KBM-7 (cell line): ENCODE data around the gene SLC6A8.
"Not testable (repeated sequence)": the region's sequence is repeated elsewhere in the genome, so short reads cannot be mapped to it uniquely, and the experiment has no call there.

ENCODE experiments used
- DNase-seq: peaks from one replicate; pipeline ENCODE4 v3.0.0-alpha.2; 2015
- in situ Hi-C: fragments of 300-500 bp; cut with MboI; formaldehyde crosslinking; loops from 2 replicates; pipeline ENCODE4 v1.14.3; 2020; ENCODE audit warnings: low sequenced_read_pairs, low pct_unique_long_range_greater_than_20kb, mixed read lengths

Gene SLC6A8

DNA sequence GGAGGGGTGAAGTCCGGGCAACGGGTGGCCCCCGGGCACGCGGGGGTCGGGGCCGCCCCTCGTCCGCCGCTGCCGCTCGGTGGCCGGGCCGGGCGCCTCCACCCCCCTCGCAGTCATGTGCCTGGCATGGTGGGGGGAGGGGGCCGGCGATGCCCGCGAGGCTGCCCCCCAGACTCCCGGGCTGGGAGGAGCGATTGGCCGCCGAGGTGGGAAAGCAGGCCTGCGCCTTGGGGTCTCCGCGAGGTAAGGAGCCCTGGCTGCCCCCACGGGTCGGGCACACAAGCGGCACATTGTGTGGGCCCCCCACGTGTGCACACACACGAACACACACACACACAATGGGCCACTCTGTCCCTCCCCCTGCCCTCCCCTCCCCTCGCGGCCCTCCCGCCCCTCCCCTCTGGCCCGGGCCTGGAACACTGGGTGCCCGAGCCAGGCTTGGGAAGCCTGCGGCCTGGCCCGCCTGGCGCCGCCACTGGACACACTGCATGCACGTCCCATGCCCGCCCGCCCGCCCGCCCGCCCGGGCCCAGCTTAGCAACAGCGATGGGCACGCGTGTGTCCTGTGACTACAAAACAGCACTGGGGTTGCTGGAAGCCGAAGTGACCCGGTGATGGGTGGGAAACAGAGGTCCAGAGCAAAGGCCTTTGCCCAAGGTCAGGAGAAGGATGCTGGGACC, 1.3 kb downstream of the SLC6A8 start:
- DNase-seq: no peak

DNA sequence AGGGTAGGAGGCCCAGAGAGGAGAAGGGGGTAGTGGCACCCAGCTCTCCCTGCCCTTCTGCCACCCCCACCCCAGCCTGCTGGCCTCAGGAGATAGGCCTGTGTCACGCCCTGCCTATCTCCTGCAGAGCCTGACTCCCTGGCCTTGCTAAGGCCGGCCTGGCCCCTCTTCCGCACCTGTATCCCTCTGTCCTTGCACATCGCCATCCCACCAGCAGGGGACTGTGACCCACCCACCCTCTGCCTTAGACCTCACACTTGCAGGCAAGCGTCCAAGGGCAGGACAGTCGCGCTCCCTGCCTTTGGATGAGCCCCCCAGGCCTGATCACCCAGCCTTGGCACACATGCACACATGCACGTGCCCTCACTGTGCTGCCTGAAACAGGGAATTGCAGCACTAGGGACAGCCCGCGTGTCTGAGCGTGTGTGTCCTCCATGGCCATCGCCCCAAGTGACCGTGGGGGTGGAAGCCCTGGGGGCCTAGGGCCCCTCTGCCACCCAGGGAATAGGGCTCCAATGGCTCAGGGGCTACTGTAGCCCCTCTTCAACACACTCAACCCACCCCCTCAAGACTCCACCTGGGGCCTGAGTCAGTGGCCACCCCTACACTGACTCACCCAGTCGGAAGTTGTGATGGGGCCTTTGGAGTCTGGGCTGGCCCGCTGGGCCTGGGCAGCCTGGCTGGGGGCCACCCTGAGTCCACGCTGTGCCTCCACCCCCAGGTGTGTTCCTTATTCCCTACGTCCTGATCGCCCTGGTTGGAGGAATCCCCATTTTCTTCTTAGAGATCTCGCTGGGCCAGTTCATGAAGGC, 2.1 kb downstream of the SLC6A8 start:
- no peak for DNase-seq
- in situ Hi-C loops: no loop called here

More for the DNA sequence above, 1.3 kb downstream of the SLC6A8 start:
- in situ Hi-C loops: no loop called here

DNA sequence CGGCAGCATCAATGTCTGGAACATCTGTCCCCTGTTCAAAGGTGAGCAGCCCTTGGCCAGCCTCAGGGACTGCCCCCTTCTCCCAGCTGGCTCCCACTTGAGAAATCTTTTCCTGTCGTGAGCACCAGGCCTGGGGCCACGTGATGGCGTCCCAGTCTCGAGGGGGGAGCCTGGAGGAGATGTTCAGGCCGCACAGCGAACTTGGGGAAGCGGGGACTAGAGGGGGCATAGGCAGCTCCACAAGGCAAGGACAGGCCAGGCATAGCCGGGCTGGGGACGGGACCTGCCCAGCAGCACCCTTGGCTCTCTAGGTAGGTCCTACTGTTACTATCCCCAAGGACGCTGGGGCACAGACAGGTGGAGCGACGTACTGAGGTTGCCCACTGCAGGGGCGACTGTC, 2.7 kb downstream of the SLC6A8 start:
- in situ Hi-C loops: no loop called here
- no peak for DNase-seq

DNA sequence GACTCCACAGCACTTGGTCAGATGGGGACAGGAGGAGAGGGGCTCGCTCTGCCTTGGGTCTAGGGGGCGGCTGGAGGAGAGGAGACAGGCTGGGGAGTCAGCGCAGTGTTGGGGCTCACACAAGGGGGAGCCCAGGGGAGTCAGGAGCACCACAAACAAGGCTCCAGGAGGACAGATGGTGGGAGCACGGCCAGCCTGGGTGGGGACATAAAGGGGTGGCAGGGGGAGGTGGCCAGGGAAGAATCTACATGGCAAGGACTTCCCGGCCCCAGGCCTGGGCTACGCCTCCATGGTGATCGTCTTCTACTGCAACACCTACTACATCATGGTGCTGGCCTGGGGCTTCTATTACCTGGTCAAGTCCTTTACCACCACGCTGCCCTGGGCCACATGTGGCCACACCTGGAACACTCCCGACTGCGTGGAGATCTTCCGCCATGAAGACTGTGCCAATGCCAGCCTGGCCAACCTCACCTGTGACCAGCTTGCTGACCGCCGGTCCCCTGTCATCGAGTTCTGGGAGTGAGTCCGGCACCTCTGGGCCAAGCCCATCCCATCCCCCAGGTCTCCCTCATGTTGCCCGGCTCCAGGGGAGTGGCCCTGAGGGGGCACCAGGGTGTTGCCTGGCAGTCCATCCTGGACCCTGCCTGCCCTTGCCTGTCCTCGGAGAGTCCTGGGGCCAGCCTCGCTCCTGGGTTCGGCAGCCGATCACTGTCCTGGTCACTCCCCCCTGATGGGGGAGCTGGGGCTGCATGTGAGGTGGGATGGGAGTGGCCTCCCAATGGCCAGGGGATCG, 3.5 kb downstream of the SLC6A8 start:
- in situ Hi-C loops, DNase-seq: not testable (repeated sequence)

DNA sequence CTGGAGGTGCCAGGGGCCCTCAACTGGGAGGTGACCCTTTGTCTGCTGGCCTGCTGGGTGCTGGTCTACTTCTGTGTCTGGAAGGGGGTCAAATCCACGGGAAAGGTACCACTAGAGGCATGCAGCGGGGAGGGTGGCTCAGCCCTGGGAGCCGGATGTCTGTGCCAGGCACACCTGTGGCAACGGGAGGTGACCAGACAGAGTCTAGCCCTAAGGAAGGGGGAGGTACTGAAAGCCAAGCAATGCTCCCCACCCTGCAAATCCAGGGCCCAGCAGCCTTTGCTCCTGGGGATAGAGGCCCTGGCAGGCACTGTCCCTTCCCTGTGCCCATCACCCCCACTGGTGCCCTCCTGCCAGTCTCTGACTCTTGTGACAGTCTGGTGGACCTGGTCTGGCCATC, 4.3 kb downstream of the SLC6A8 start:
- in situ Hi-C loops: no loop called here
- no peak for DNase-seq

DNA sequence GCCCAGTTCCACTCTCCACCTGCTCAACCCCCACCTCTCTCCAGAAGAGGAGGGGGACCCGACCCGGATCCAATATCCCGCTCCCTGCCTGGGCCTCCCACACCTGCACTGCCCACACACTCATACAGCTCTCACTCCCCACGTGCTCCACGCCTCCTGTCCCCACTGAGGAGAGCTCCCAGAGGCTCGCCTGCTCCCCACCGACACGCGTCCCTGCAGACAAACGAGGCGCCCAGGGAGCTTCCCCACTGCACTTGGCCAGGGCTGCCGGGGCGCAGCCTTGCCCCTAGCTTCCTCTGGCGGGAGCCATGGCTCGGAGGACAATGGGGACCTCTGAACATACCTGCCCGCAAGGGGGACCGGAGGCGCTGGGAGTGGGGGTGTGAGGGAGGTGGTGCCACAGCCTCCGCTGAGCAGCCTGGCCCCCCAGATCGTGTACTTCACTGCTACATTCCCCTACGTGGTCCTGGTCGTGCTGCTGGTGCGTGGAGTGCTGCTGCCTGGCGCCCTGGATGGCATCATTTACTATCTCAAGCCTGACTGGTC, 5.0 kb downstream of the SLC6A8 start:
- in situ Hi-C loops: no loop called here
- no peak for DNase-seq

DNA sequence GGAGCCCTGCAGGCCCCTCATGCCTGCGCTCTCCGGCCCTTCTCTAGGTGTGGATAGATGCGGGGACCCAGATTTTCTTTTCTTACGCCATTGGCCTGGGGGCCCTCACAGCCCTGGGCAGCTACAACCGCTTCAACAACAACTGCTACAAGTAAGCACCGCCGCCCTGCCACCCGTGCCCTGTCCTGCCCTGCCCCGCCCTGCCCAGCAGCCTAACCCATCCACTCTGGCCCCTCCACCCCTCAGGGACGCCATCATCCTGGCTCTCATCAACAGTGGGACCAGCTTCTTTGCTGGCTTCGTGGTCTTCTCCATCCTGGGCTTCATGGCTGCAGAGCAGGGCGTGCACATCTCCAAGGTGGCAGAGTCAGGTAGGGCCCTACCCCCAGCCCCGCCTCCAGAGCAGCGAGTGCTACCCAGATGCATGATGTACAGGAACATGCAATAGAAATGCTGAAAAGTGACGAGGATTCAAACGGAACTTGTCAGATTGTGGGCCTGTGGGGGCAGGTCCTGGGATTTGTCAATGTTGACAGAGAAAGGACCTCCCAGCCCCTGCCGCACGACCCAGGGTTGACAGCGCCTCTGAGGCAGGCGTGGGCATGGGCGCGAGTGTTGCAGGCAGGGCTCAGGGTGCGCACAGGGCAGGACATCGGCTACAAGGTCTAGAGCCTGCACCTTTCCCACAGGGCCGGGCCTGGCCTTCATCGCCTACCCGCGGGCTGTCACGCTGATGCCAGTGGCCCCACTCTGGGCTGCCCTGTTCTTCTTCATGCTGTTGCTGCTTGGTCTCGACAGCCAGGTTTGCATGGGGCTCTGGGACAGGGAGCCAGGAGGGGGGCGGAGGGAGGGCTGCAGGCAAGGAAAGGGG, 5.7 kb downstream of the SLC6A8 start:
- no peak for DNase-seq
- in situ Hi-C loops: no loop called here

DNA sequence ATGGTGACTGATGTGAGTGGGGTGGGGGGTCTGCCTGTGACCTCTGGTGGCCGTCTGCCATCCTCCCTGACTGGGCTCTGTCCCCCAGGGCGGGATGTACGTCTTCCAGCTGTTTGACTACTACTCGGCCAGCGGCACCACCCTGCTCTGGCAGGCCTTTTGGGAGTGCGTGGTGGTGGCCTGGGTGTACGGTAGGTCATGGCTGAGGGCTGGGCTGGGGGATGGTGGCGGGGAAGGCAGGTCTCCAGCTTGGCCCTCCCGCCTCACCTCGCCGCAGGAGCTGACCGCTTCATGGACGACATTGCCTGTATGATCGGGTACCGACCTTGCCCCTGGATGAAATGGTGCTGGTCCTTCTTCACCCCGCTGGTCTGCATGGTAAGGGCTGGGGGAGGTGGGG, 6.5 kb downstream of the SLC6A8 start:
- in situ Hi-C loops, DNase-seq: not testable (repeated sequence)

DNA sequence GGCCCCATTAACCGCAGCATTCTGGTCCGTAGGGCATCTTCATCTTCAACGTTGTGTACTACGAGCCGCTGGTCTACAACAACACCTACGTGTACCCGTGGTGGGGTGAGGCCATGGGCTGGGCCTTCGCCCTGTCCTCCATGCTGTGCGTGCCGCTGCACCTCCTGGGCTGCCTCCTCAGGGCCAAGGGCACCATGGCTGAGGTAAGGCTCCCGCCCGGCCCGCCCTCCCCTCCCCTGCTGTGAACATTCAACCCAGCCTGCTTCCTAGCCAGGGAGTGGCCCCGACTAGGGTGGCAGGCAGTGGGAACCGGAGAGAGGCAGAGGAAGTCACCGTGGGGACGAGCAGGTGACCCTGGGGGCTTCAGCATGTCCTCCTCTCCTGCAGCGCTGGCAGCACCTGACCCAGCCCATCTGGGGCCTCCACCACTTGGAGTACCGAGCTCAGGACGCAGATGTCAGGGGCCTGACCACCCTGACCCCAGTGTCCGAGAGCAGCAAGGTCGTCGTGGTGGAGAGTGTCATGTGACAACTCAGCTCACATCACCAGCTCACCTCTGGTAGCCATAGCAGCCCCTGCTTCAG, 7.1 kb downstream of the SLC6A8 start:
- no peak for DNase-seq

DNA sequence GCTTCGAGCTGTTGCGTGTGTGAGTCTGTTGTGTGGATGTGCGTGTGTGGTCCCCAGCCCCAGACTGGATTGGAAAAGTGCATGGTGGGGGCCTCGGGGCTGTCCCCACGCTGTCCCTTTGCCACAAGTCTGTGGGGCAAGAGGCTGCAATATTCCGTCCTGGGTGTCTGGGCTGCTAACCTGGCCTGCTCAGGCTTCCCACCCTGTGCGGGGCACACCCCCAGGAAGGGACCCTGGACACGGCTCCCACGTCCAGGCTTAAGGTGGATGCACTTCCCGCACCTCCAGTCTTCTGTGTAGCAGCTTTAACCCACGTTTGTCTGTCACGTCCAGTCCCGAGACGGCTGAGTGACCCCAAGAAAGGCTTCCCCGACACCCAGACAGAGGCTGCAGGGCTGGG, 8.4 kb downstream of the SLC6A8 start:
- in situ Hi-C loops: no loop called here
- DNase-seq: no peak

More for the DNA sequence above, 7.1 kb downstream of the SLC6A8 start:
- in situ Hi-C loops: no loop called here

DNA sequence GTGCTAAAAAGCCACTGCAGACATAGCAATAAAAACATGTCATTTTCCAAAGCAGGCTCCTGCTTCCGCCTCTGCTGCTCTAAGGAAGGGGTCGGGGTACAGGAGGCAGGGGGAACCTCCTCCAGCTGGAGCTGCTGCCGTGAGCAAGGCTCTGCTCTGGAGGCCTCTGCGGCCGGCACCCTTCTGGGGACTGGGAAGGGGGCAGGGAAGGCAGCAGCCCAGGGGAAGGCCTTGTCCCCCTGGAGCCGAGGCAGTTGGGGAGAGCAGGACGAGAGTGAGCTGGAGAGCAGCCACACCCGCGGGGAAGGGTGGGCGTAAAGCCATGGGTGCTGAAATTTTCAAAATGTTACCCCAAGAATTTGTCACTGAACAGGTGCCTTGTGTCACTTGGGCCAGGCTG, 8.8 kb downstream of the SLC6A8 start:
- in situ Hi-C loops, DNase-seq: not testable (repeated sequence)

DNA sequence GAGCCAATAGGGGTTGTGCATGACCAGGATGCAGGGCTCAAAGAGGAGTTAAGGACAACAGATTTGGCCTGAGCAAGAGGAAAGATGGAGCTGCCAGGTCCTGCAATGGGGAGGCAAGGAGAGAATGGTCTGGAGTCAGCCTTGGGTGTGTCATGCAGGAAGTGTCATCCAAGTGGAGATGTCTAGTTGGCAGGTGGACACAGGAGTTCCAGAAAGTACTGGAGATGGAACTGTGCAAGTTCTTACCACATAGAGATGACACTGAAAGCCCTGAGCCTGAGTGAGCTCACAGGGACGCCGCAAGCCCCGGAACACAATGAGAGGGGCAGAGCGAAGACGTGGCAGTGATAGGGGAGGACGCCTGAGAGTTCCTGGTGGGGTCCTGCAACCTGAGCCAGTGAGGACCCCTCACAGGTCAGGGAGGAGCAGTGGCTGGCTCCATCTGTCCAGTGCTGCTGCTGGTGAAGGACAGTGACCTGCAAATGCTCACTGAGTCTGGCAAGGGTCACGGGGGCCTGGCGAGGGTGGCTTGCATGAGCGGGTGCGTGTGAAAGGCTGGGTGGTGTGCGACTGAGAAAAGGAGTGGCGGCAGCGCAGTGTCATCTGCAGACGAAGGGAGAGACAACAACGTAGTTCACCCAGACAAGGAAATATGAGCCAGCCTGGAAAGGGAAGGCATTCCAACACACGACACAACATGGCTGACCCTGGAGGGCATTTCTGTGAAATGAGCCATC, 9.4 kb downstream of the SLC6A8 start:
- in situ Hi-C loops, DNase-seq: not testable (repeated sequence)

DNA sequence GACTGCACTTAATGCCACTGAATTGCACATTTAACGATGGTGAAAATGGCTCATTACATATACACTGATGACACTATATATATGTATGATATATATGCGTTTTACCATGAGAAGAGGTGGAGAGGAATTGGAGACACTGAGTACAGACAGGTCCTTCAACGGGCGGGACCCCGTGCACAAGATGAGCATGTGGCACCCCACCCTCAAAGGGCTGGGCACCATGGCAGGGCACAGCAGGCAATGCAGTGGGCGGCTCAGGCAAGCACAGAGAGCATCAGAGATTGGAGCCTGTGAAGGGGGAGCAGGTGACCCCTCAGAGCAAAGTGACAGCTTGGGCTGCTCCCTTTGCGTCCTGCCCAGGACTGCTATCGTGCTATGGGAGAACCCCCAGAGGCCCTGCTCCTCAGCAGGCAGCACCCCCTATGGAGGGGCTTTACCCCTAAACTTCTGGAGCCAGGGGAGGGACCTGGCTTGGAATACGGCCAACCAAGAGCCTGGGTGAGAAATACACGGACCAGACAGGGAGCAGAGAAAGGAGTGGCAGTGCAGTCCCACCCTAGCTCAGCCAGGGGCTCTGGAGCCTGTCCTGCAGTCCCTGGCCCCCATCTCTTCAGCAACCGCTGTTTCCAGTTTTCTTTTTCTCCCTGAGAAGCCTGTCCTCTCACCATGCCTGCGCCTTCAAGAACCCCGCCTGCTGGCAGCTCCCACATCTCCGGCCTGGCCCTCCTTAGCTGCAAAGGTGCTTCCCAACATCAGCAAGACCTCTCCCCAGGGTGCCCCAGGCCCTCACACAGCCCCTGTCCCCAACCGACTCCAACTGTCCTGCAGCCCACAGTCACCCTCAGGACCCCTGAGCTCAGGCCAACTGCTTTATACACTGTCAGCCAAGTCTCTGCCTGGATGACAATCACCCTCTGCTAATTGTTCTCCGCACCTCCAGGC, 10.5 kb downstream of the SLC6A8 start:
- no peak for DNase-seq
- in situ Hi-C loops: no loop called here

DNA sequence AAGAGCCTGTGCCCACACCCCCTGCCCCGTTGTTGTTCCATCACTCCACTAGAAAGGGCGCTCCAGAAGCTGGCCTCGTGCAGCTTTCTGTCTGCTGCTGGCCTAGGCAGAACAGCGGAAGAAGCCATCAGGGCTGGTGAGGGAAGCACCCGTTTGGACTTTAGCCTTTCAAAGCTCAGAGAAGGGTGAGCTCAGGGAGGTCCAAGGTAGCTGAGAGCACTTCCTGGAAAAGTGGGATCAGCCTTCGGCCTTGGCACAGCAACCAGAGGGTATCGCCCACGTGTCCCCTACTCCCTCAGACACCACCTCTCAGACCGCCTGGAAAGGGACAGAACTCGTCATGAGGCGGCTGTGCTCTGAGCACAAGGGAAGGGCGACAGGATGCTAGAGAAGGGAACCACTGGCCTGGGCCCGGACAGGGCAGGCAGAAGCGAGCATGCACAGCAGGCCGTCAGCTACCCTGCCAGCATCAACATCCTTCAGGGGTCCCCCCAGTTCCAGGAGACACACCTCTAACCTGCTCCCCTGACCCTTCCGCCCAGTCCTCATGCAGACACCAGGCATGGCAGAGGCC, 11.6 kb downstream of the SLC6A8 start:
- in situ Hi-C loops, DNase-seq: not testable (repeated sequence)

DNA sequence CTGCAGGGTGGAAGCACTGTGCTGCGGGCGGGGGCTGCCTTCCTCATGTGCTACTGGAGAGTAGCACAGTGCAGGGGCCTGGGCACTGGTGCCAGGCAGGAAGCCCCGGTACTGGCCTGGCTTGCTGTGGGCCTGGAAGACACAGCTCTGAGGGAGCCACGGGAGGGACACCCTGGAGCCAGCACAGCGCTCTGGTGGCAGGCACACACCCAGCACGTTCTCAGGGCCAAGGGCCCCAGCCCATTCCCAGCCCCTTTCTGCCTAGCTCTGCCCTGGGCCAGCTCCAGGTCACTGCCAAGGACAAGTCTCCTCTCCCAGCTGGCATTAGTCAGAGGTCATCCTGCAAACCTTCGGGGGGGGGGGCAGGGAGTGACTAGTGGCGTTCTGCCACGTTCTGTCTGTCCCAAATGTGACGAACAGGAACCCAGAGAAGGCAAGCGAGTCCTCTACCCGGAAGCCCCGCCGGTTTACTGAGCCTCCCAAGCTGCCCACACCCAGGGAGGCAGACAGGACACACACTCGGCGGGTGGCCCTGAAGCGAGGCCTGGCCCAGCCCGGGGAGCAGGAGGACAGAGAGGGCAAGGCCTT, 12.2 kb downstream of the SLC6A8 start:
- in situ Hi-C loops, DNase-seq: not testable (repeated sequence)

DNA sequence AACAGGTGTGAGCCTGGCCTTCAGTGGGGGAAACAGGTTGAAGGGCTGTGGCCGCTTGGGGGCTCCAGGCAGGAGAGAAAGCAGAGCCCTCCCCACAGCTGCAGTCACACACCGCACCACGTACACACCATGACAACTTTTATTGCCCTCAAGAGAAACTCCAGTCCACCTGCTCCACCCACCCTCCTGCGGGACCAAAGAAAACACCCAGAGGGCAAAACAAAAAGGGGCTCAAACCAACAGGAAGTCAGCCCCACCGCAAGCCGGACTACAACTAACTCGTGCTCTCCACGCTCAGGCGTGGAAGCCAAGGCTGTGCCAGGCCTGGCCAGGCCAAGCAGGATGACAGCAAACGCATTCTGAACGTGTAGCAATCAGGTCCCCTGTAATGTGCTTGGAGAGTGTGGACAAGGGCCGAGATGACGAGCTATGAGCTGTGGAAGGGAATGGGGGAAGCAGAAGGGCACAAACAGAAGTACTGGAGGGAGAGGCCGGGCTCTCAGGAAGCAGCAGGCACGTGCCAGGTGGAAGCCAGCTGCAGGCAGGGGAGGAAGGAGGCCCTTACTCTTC, 12.7 kb downstream of the SLC6A8 start:
- no peak for DNase-seq
- in situ Hi-C loops: no loop called here
